T-helper 1 cell treated with Interleukin-12 subunit alpha and Interleukin-12 subunit beta and Interleukin-4 antibody, amounts not matched to agents 30 ng/mL and 1 ng/mL, for 36 hours (primary cell): ENCODE results near the gene PMIS2. TPM values are rescaled to one million over a fixed set of nuclear protein-coding genes. Genes with fewer than 3 reads are reported as not detected.
"Not testable (repeated sequence)": the region's sequence is repeated elsewhere in the genome, so short reads cannot be mapped to it uniquely, and the experiment has no call there.

Experiments
- intact Hi-C: fragments of 100-400 bp; cut with micrococcal nuclease; formaldehyde crosslinking; loops from one replicate; pipeline ENCODE4 v1.15.1; 2024
- total RNA-seq: library from RNA; stranded (reverse); gene quantifications from 2 replicates; pipeline ENCODE4 v1.2.3, GENCODE V29; 2022

Gene PMIS2
- total RNA-seq, 1 donor from 2014 or later = not detected

GRCh38 chr19:35582760-35583159 lies 3.2 kb upstream of the PMIS2 start:
- intact Hi-C loops = no loop called here

- intact Hi-C loops = no loop called here
Observed at GRCh38 chr19:35587321-35587720, 1.3 kb downstream of the PMIS2 start.

GRCh38 chr19:35590875-35591274 lies 4.9 kb downstream of the PMIS2 start:
- intact Hi-C loops = no loop called here

GRCh38 chr19:35592226-35592625 lies 6.3 kb downstream of the PMIS2 start:
- intact Hi-C loops = loop anchor here (1.0 kb wide), 4 partner anchors 36 to 239 kb away; no protein-coding TSS in a partner anchor

- intact Hi-C loops = not testable (repeated sequence)
Observed at GRCh38 chr19:35595026-35595425, 9.1 kb downstream of the PMIS2 start.

- intact Hi-C loops = no loop called here
Observed at GRCh38 chr19:35595928-35596327, 10.0 kb downstream of the PMIS2 start.

- intact Hi-C loops = no loop called here
Observed at GRCh38 chr19:35596366-35596999, 10.5 kb downstream of the PMIS2 start.

- intact Hi-C loops = no loop called here
Observed at GRCh38 chr19:35601971-35602370, 16.0 kb downstream of the PMIS2 start.

- intact Hi-C loops = not testable (repeated sequence)
Observed at GRCh38 chr19:35604436-35604835, 18.5 kb downstream of the PMIS2 start.

- intact Hi-C loops = not testable (repeated sequence)
Observed at GRCh38 chr19:35607170-35607569, 21.2 kb downstream of the PMIS2 start.

GRCh38 chr19:35607661-35608060 lies 21.7 kb downstream of the PMIS2 start:
- intact Hi-C loops = no loop called here

GRCh38 chr19:35608251-35608650 lies 22.3 kb downstream of the PMIS2 start:
- intact Hi-C loops = no loop called here

GRCh38 chr19:35609851-35610353 lies 23.9 kb downstream of the PMIS2 start:
- intact Hi-C loops = no loop called here

- intact Hi-C loops = loop anchor here (1.0 kb wide), 10 partner anchors 16 to 146 kb away; partner anchors contain the start of genes COX6B1, LIN37, PROSER3 and TMEM147
Observed at GRCh38 chr19:35612224-35612558, 26.2 kb downstream of the PMIS2 start.

- intact Hi-C loops = loop anchor here (1.0 kb wide), 10 partner anchors 16 to 146 kb away; partner anchors contain the start of genes COX6B1, LIN37, PROSER3 and TMEM147
Observed at GRCh38 chr19:35612559-35613321, 26.8 kb downstream of the PMIS2 start, which contains the start of gene HAUS5. Gene HAUS5, plus strand, starts transcription at chr19:35612735. Its CDS starts 60 bp downstream, at chr19:35612795.

GRCh38 chr19:35613574-35613973 lies 27.6 kb downstream of the PMIS2 start:
- intact Hi-C loops = no loop called here

- intact Hi-C loops = no loop called here
Observed at GRCh38 chr19:35615036-35615435, 29.1 kb downstream of the PMIS2 start.

- intact Hi-C loops = no loop called here
Observed at GRCh38 chr19:35618857-35619256, 32.9 kb downstream of the PMIS2 start.

GRCh38 chr19:35619290-35619923 lies 33.4 kb downstream of the PMIS2 start:
- intact Hi-C loops = no loop called here

GRCh38 chr19:35620001-35620400 lies 34.0 kb downstream of the PMIS2 start:
- intact Hi-C loops = no loop called here

GRCh38 chr19:35621708-35622107 lies 35.7 kb downstream of the PMIS2 start:
- intact Hi-C loops = no loop called here

GRCh38 chr19:35622750-35623149 lies 36.8 kb downstream of the PMIS2 start:
- intact Hi-C loops = no loop called here
